ENCODE measurements around the gene AKAIN1. TPM values are rescaled to one million over a fixed set of nuclear protein-coding genes. Genes with fewer than 3 reads are reported as not detected.

The AKAIN1 gene
- total and polyA plus RNA-seq, 2 of the 4 experiments (the other 2 are of a cell fraction): not detected

DNA sequence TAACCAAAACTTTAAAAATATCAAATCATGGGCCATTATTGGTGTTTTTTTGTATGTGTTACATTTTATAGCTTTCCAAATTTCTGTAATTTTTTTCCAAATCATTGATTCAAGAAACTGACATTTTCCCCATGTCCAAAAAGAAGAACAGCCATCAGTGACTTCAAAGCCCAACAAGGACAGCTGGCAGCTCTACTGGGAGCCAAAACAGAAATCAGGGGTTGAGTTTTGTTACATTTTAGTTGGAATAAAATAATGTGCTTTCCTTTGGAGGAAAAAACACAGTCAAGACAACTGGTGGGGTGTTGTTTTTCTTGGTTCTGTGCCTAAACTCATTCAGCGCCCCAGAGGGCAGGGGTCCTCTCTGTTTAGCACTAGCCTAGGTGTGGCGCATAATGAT lies 23.8 kb downstream of the AKAIN1 start:
- ATAC-seq (ENCODE audit: low read depth): no peak
- Histone ChIP-seq H2AK9ac (replicated peaks; ENCODE audit: low read depth, low read length, poor library complexity) (no peak overlapping the region), H3K18ac (ENCODE audit: low read depth, low read length) (no peak overlapping the region), H3K4me2 (ENCODE audit: low read depth, low read length) (no peak overlapping the region), H3K4me3 (ENCODE audit: insufficient read depth, low read depth, low read length) (no peak overlapping the region), H4K5ac (ENCODE audit: low read depth, low read length) (no peak overlapping the region), H3K27me3 (ENCODE audit: control insufficient read depth, insufficient read depth, low read length) (no peaks in the 10 kb centered on the region), H2AFZ (replicated peaks; ENCODE audit: low read length, poor library complexity) (no peak overlapping the region), H3K14ac (replicated peaks; ENCODE audit: low read depth, low read length) (no peak overlapping the region), H2BK20ac (ENCODE audit: low read depth, low read length) (no peak overlapping the region), H2BK120ac (ENCODE audit: low read depth, low read length) (no peak overlapping the region), H2BK15ac (ENCODE audit: low read depth, low read length) (no peak overlapping the region), H3K4ac (ENCODE audit: low read depth, low read length) (no peak overlapping the region), H4K8ac (ENCODE audit: low read depth in 2 of 2, low read length in 2 of 2) (no peak overlapping the region), H3K79me1 (ENCODE audit: low read depth in 1 of 2, low read length in 2 of 2) (no peaks in the 10 kb centered on the region), H3K9ac (ENCODE audit: low read depth, low read length) (no peak overlapping the region), H3K9me1 (ENCODE audit: insufficient read depth, low read length) (no peaks in the 10 kb centered on the region), H2BK5ac (ENCODE audit: low read depth, low read length, poor library complexity, severe bottlenecking) (no peak overlapping the region), H3K4me1 (ENCODE audit: control insufficient read depth, insufficient read depth, low read length) (no peaks in the 10 kb centered on the region), H3K23ac (ENCODE audit: low read depth, low read length) (no peak overlapping the region), H3K9me3 (ENCODE audit: control insufficient read depth, insufficient read depth, low read length) (peaks cover 2% of the 10 kb centered on the region; the same call in 1 of the 2 replicates), H2AK5ac (ENCODE audit: low read depth, low read length) (no peak overlapping the region), H3K36me3 (ENCODE audit: control insufficient read depth, insufficient read depth, low read length) (no peaks in the 10 kb centered on the region), H4K91ac (ENCODE audit: insufficient read depth, low read depth, low read length) (no peak overlapping the region), H3K27ac (ENCODE audit: insufficient read depth, low read length) (no peak overlapping the region), H3K56ac (ENCODE audit: extremely low read depth, insufficient read depth, low read length) (no peak overlapping the region), H4K20me1 (ENCODE audit: insufficient read depth, low read length) (no peaks in the 10 kb centered on the region)
- no TSS peak for BruUV-seq (replicated peaks)
- WGBS, 2 experiments (ENCODE audit: extremely low coverage in 2 of 2, insufficient read length in 1 of 2): no CpG with 5 or more reads among the region's 2 CpGs
- CTCF ChIA-PET: no interaction called here
- in situ Hi-C loops (cut with MboI; ENCODE audit: low sequenced_read_pairs) (no loop called here), intact Hi-C loops (cut with micrococcal nuclease) (no loop called here), dilution Hi-C loops (cut with HindIII; ENCODE audit: low sequenced_read_pairs, unreplicated experiment) (no loop called here)
- DNase-seq: no peak
- TF ChIP-seq RAD21 (IDR thresholded peaks at IDR 0.05; ENCODE audit: low read length): no peak
- POLR2A ChIA-PET (ENCODE audit: unreplicated experiment): no interaction called here

Data from IMR-90 (cell line).